Ascending aorta (tissue), 2 donors: ENCODE data around the gene COPS6. TPM values are rescaled to one million over a fixed set of nuclear protein-coding genes. Genes with fewer than 3 reads are reported as not detected.

Experiments
- DNase-seq, 2 donors: peaks; one replicate each; pipeline ENCODE4 v3.0.0-alpha.2; 2019; ENCODE audit warnings: low spot score in 2 of 2
- H3K27ac ChIP-seq, 2 donors: fragments of 200-600 bp; sonication (generic); one replicate each; pipeline ENCODE4 v1.5.1; 2016 to 2017; ENCODE audit warnings: mild to moderate bottlenecking in 1 of 2
- H3K27me3 ChIP-seq: fragments of 200-600 bp; sonication (generic); one replicate; pipeline ENCODE4 v1.5.1; 2017
- H3K36me3 ChIP-seq, 2 donors: fragments of 200-600 bp; sonication (generic); one replicate each; pipeline ENCODE4 v1.5.1; 2016
- H3K4me1 ChIP-seq, 2 donors: fragments of 200-600 bp; sonication (generic); one replicate each; pipeline ENCODE4 v1.5.1; 2016 to 2017; ENCODE audit warnings: mild to moderate bottlenecking in 1 of 2
- H3K4me3 ChIP-seq, 2 donors: fragments of 200-600 bp; sonication (generic); one replicate each; pipeline ENCODE4 v1.5.1; 2016 to 2017; ENCODE audit warnings: mild to moderate bottlenecking in 1 of 2
- H3K9me3 ChIP-seq, 2 donors: fragments of 200-600 bp; sonication (generic); one replicate each; pipeline ENCODE4 v1.5.1; 2016
- intact Hi-C: fragments of 100-400 bp; cut with DNase I; formaldehyde crosslinking; loops from one replicate; pipeline ENCODE4 v1.15.1; 2023
- total RNA-seq: library from RNA; depleted of rRNA; stranded (reverse); fragments of >200 nt; gene quantifications from one replicate; pipeline ENCODE4 v1.1.0, GENCODE V29; 2016
- TF ChIP-seq, protein P1 (sequence below), 3 experiments: fragments of 200-600 bp in 2 of 3; fragments of 450-650 bp in 1 of 3; sonication (generic) in 2 of 3; IDR thresholded peaks; one replicate each; pipeline ENCODE4 v1.5.1; 2016 to 2019; ENCODE audit warnings: antibody characterized with exemption in 3 of 3, mild to moderate bottlenecking in 1 of 3, moderate library complexity in 1 of 3

COPS6 gene
- total RNA-seq, 1 donor from 2014 or later = 18.1 TPM

DNA sequence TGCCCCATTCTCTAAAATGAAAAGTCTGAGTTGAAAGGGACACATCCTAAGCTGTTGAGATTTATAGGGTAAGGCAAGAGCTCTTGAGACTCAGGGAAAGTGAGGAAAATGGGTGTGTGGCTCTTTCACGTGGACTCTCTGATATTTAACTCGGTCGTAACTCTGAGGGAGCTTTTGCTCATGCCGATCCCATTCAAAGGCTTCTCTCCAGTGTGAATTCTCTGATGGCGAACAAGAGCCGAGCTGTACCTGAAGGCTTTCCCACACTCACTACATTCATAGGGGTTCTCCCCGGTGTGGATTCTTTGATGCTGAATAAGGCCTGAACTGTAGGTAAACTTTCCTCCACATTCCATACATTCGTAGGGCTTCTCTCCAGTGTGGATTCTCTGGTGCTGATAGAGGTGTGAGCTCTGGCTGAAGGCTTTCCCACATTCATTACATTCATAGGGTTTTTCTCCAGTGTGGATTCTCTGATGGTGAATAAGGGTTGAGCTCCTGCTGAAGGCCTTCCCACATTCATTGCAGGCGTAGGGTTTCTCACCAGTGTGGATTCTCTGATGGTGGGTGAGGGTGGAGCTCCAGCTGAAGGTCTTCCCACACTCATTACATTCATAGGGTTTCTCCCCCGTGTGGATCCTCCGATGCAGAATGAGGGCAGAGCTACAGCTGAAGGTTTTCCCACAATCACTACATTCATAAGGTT is 17.6 kb upstream of the COPS6 start:
- intact Hi-C loops = no loop called here
- Histone ChIP-seq H3K27me3 (no peaks in the 10 kb centered on the region), H3K36me3 (peaks cover 77 to 81% of the 10 kb centered on the region in 2 donors), H3K4me3 (no peak overlapping the region), H3K27ac (no peak overlapping the region), H3K4me1 (no peaks in the 10 kb centered on the region), H3K9me3 (peaks cover 19 to 21% of the 10 kb centered on the region in 2 donors)
- TF ChIP-seq, protein P1, sequence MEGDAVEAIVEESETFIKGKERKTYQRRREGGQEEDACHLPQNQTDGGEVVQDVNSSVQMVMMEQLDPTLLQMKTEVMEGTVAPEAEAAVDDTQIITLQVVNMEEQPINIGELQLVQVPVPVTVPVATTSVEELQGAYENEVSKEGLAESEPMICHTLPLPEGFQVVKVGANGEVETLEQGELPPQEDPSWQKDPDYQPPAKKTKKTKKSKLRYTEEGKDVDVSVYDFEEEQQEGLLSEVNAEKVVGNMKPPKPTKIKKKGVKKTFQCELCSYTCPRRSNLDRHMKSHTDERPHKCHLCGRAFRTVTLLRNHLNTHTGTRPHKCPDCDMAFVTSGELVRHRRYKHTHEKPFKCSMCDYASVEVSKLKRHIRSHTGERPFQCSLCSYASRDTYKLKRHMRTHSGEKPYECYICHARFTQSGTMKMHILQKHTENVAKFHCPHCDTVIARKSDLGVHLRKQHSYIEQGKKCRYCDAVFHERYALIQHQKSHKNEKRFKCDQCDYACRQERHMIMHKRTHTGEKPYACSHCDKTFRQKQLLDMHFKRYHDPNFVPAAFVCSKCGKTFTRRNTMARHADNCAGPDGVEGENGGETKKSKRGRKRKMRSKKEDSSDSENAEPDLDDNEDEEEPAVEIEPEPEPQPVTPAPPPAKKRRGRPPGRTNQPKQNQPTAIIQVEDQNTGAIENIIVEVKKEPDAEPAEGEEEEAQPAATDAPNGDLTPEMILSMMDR (IDR thresholded peaks at IDR 0.05) = no peak
- DNase-seq = no peak

DNA sequence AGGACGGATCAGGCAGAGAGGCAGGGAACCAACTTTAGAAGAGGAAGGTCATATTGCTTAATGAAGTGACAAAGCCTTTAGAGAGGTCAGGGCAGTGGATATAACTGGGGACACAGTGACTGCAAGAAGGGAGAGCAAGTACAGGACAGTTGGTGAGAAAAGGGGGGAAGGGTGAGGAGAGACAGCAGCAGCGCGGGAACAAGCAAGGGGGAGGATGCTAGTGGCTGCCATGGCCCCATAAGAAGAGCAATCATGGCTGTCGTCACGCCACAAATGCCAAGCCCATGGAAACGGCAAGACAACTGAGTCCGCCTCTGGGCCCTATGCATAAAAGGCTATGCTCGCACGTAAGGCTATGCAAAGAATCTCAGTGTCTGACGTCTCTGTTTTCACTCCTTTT is 16.3 kb upstream of the COPS6 start:
- Histone ChIP-seq H3K27me3 (no peaks in the 10 kb centered on the region), H3K4me3 (no peak overlapping the region), H3K4me1 (no peaks in the 10 kb centered on the region), H3K9me3 (peaks cover 19 to 21% of the 10 kb centered on the region in 2 donors), H3K27ac (no peak overlapping the region), H3K36me3 (peaks cover 88 to 90% of the 10 kb centered on the region in 2 donors)
- intact Hi-C loops = no loop called here
- no peak for DNase-seq
- TF ChIP-seq, protein P1 (IDR thresholded peaks at IDR 0.05) = no peak

DNA sequence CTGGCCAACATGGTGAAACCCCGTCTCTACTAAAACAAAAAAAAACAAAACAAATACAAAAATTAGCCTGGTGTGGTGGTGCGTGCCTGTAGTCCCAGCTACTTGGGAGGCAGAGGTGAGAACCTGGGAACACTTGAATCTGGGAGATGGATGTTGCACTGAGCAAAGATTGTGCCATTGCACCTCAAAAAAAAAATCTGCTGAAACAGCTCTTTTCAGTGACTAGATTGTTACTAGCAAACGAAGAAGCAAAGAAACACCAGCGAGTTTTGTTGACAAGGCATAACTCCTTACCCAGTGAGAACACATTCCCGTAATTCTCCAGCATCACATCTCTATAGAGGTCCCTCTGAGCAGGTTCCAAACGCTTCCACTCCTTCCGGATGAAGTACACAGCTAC is 13.9 kb upstream of the COPS6 start:
- no peak overlapping the region for H3K4me3 ChIP-seq
- DNase-seq = no peak
- peaks cover 19 to 21% of the 10 kb centered on the region in 2 donors for H3K9me3 ChIP-seq
- H3K4me1 ChIP-seq = peaks cover 0 to 7% of the 10 kb centered on the region in 2 donors
- TF ChIP-seq, protein P1 (IDR thresholded peaks at IDR 0.05) = no peak
- peaks cover 75 to 83% of the 10 kb centered on the region in 2 donors for H3K36me3 ChIP-seq
- H3K27me3 ChIP-seq = no peaks in the 10 kb centered on the region
- H3K27ac ChIP-seq = no peak overlapping the region
- intact Hi-C loops = no loop called here

DNA sequence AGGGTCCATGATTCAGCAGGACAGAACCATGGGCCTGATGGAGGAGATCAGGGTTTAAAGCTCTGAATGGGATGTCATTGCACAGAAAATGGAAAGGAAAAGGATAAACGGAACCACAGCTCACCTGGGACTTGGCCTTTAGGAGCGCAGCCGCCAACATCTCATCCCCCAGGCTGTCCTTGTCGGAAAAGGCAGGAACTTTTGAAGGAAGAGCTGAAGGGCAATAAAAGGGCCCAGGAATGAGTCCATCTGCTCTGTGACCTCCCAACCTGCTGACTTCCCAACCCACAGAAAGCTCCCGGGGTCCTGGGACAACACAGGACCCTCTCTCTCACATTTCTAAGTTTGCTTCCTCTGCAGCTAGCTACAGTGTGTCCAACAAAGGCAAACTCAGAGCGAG is 13.4 kb upstream of the COPS6 start:
- intact Hi-C loops = no loop called here
- peaks cover 19 to 20% of the 10 kb centered on the region in 2 donors for H3K9me3 ChIP-seq
- TF ChIP-seq, protein P1 (IDR thresholded peaks at IDR 0.05) = no peak
- no peaks in the 10 kb centered on the region for H3K27me3 ChIP-seq
- no peak overlapping the region for H3K27ac ChIP-seq
- no peak overlapping the region for H3K4me3 ChIP-seq
- H3K36me3 ChIP-seq = peaks cover 69 to 80% of the 10 kb centered on the region in 2 donors
- peaks cover 0 to 12% of the 10 kb centered on the region in 2 donors for H3K4me1 ChIP-seq
- DNase-seq = no peak

DNA sequence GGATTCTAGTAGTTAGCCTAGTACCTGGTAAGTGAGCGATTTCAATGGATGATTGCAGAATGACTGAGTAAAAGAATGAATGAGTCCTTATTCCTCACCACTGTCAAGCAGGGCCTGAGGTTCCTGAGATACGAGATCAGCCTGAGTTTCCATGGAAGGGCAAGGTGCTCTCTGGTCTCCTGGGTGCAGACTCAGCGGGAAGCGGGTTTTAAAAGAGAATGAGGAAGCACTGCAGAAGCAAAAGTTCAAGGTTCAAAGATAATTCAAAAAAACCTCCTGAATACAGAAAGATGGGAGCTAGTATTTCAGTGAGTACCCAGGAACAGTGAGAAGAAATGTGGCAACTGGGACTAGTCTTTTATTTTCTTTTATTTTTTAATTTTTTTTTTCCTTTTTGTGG is 11.6 kb upstream of the COPS6 start:
- TF ChIP-seq, protein P1 (IDR thresholded peaks at IDR 0.05) = no peak
- Histone ChIP-seq H3K36me3 (peaks cover 51 to 63% of the 10 kb centered on the region in 2 donors), H3K4me1 (peaks cover 0 to 19% of the 10 kb centered on the region in 2 donors), H3K27me3 (no peaks in the 10 kb centered on the region), H3K27ac (no peak overlapping the region), H3K4me3 (no peak overlapping the region), H3K9me3 (peaks cover 2% of the 10 kb centered on the region in 2 donors)
- DNase-seq = no peak
- intact Hi-C loops = no loop called here
